NCI-H2227 treated with DMSO at 0.1 percent for 48 hours (cell line): ENCODE measurements around the gene TEKT5.
"Not testable (repeated sequence)": the region's sequence is repeated elsewhere in the genome, so short reads cannot be mapped to it uniquely, and the experiment has no call there.

Experiments
- DNase-seq: peaks from one replicate; lab custom pipeline; 2025; lab: John Stamatoyannopoulos, UW

Gene TEKT5

DNA sequence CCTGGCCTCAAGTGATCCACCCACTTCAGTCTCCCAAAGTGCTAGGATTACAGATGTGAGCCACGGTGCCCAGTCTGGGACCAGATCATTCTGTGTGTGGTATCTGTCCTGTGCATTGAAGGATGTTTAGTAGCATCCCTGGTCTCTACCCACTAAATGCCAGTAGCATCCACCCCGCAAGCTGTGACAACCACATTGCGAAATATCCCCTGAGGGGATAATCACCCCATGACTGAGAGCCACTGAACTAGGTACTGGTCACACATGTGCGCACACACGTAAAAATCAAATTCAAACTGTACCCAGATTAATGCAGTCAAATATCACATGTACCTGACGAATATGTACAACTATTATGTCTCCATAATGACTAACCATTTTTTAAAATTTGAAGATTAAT lies 35.8 kb downstream of the TEKT5 start:
- DNase-seq: no peak

DNA sequence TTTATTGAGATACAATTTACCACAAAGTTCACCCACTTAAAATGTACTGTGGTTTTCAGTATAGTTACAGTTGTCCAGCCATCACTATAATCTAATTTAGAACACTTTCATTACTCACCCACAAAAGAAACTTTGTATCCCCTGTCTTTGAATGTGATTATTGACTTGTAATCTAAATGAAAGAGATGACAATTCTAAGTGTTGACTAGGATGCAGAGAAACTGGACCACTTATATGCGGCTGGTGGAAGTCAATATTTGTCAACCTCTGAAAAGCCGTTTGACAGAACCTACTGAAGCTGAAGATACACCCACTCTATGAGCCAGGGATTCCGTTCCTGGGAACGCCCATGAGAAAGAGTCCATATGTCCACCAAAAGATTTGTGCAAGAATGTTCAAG lies 36.8 kb downstream of the TEKT5 start:
- no peak for DNase-seq

DNA sequence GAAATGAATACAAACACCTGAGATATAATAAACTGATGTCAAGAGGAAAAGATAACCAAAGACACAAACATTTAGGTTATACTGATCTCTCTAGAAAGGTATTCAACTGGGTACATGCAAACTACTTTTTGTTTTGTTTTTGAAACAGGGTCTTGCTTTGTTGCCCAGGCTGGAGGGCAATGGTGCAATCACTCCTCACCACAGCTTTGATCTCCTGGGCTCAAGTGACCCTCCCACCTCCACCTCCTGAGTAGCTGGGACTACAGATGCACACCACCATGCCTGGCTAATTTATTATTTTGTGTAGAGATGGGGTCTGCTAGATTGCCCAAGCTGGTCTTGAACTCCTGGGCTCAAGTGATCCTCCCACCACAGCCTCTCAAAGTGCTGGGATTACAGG lies 38.1 kb downstream of the TEKT5 start:
- DNase-seq: no peak

DNA sequence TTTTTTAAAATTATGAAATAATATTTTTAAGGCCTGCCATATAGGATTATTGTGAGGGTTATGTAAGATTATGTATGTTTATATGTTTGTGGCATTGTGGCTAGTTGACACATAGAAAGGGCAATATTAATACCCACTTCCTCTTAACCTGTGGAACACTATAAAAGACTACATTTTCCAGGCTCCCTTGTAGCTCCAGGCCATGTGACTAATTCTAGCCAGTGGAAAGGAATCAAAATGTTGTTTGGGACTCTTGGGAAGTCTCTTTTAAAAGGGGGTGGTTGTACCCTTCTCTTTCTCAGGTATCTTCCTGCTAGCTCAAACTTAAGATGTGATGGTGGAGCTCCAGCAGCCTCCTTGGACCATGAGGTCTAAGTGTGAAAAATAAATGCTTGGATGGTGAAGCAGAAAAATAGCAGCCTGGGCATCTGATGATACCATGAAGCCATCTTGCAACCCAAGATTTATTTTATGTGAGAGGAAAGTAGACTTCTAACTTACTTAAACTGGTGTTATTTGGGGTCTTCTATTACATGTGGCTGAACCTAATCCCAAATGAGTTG lies 39.2 kb downstream of the TEKT5 start:
- no peak for DNase-seq

DNA sequence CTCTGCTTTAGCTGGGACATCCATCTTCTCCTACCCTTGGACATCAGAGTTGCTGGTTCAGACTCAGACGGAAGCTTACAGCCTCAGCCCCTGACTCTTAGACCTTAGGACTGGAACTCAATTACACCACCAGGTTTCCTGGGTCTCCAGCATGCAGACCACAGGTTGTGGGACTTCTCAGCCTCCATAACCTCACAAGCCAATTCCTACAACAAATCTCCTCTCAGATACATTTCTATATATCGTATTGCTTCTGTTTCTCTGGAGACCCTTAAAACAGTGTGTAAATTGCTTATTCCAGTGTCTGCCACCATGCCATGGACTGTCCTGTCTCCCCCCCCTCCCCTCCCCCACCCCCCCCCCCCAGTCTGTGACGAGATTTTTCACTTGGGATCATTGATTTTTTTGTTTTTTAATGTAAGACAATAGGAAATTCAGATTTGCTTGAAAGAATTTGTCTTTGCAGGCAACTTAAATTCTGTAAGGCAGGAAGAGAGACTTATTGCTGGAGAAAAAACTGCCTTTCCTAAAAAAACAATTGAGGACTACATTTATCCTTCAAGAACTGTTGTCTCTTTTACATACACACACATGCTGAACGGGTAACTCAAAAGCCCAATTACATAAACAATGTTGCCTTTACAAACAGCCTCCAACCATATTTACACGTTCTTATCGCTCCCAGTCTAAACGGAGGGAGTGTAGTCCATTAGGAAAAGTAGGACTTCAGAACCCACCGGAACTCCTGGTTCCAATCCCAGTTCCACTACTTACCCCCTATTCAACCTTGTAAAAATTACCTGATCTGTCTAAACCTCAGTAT lies 39.9 kb downstream of the TEKT5 start:
- no peak for DNase-seq

DNA sequence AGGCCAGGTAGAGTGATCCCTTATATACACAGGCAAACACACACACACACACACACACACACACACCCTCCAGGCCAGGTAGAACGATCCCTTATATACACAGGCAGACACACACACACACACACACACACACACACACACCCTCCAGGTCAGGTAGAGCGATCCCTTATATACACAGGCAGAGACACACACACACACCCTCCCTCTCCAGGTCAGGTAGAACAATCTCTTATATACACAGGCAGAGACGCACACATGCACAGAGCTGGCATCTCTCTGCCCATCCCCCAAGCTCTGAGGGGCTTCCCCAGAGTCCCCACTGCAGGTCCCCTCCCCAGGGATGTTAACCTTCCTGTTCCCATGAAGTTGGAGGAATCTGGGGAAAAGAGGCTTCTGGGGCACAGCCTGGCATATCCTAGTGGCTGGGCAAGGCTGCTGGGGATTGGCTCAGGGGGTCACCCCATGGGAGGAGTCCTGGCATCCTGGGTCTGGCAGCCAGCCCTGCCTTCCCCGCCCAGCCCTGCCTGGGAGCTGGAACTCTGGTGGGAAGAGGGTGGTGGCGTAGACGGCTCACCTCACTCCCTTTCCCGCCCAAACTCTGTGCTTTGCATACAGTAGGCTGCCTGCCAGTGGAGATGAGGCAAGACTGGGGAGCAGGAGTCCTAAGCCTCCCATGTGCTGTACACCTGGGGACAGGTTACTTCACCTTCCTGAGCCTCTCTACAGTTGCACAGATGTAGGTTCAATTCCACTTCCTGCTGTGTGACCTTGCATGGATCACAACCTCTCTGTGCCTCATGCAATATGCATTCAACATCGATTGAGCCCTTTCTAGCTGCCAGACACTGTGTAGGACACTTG lies 41.8 kb downstream of the TEKT5 start:
- DNase-seq: no peak

DNA sequence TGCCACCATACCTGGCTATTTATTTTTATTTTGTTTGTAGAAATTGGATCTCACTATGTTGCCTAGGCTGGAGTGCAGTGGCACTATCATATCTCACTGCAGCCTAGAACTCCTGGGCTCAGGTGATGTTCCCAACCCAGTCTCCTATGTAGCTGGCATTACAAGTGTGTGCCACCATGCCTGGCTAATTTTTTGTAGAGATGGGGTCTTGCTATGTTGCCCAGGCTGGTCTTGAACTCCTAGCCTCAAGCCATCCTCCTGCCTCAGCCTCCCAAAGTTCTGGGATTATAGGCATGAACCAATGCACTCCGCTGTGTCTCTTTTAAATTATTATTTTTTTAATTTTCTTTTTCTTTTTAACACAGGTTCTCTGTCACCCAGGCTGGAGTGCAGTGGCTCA lies 45.6 kb downstream of the TEKT5 start:
- DNase-seq: not testable (repeated sequence)

DNA sequence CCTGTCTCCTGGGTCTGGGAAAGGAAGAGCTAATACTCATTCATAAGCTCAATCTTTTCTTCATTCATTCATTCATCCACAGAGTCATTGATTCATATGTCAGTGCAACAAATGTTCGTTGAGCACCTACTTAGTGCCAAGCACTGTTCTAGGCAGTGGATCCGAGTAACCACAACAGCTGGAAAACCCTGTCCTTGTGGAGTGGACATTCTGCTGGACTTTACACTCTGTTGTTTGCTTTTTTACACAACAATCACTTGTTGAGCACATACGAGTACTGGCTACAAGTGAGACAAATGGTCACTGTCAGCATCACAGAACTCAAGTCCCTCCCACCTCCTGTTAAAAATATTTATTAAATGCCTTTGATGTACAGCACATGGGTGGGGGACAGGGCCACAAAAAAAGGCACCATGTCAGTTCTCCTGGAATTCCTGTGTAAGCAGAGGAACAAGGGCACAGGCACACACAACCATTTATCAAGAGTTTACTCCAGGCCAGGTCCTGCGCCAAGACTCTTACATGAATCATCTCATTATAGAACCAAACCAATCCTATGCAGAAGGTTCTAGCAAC lies 46.9 kb downstream of the TEKT5 start:
- DNase-seq: no peak

DNA sequence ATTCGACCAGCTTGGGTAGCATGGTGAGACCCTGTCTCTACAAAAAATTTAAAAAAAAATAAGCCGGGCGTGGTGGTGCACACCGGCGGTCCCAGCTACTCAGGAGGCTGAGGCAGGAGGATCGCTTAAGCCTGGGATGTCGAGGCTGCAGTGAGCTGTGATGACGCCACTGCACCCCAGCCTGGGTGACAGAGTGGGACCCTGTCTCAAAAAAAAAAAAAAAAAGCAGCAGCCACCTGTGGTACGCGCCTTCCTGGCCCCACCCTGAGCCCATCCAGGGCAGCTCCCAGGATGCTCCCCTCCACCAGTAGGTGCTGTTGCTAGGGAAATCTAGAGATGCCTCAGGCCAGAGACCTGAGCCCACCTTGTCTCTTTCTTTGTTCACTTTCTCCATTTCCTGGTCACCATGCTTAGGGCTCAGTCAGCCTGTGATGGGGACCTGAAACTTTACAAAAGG lies 47.4 kb downstream of the TEKT5 start:
- no peak for DNase-seq

DNA sequence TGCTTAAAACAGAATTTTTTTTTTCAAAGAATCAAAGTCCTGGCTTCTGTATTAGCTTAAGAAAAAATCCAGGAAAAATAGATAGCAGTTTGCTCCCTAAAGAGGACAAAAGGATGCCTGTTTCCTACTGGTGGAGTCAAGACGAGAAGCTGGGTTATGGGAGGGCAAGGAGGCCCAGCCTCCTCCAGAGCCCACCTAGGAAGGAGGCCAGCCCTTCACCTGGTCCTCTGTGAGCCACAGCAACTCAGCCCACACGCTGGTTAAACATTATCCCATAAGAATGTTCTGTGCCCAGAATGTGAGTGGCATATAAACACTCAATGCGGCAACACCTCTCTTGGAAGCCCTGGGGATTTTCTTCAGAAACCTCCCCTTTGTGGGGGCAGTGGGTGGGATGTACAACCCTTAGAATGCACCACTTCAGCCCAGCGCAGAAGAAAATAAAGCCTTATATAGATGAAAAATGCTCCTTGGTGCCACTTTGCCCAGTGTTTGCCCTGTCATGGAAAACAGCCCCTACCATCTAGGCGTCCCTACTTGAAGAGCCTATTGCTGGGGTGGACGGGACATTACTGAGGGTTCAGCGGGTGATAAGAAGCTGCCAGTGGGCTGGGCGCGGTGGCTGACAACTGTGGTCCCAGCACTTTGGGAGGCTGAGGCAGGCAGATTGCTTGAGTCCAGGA lies 48.0 kb downstream of the TEKT5 start:
- no peak for DNase-seq

DNA sequence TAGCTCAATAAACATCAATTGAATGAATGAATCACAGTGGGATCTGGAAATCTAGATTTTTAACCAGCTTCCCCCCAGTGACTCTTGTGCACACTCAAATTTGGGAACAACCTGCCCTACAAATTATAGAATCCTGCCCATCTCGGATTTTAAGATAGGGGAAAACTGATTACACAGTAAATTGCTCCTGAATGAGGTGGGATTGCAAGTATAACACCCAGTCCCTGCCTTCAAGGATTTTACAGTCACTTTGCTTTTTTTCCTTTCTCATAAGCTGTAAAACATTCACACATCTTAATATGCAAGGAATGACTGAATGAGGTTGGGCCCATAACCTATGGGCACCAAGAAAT lies 48.5 kb downstream of the TEKT5 start:
- DNase-seq: no peak

DNA sequence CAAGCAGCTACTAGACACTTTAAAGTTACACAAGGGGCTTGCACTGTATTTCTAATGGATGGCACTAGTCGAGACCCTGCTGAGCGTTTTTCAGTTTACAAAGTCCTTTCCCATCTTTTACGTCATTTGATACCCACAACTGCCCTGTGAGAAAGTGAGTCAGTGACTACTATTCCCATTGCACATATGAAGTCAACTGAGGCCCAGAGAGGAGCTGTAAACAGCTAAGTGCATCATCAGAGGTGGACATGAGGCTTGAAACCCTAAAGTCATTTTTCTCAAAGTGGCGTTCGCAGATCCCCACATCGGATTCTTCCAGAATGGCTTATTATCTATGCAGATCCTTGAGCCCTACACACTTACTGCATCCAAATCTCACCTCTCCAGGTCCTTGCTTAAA lies 50.6 kb downstream of the TEKT5 start:
- DNase-seq: no peak

DNA sequence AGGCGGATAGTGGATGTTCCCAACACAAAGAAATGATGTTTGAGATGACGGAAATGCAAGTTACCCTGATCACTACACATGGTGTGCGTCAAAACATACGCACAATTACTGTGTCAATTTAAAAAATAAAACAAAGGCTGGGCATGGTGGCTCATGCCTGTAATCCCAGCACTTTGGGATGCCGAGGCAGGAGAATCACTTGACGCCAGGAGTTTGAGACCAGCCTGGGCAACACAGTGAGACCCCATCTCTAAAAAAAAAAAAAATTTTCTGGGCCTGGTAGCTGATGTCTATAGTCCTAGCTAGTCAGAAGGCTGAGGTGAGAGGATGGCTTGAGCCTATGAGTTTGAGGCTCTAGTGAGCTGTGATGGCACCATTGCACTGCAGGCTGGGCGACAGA lies 51.8 kb downstream of the TEKT5 start:
- DNase-seq: no peak

DNA sequence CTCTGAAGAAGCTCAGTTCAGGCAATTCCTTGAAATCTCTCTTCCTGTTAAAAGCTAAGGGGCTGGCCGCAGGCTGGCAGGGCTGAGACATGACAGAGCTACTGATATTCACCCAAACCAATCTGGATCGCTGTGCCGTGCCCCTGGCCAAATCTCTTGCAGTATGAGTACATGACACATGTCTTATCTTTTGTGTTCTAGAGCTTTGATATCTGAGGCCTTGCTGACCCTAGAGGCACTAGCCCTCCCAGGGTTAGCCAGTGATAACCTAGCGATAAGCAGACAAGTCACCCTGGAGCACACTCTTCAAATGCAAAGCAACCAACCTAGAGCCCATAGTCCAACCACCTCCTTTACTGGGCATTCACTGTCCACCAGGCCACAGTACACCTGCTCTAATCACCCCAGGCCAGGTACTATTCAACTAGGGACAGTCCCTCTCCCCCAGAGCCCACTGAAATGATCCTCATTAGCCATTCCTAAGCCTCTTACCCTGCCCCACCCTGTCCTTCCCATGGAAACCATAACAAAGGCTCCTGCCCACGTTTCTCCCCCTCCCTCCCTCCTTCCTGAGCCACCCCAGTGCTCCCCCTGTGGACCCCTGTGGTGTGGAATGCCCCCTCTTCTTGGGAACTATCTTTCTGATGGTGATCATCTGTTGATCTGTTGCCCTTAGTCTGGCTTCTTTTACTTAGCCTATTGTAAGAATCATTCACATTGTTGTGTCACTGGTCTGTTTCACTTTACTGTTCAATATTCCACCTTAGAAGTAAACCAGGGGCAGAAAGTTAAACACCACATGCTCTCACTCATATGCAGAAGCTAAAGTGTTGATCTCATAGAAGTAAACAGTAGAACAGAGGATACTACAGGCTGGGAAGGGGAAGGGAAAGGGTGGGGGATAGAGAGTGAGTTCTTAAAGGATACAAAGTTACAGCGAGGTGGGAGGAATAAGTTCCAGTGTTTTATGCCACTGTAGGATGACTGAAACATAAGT lies 52.5 kb downstream of the TEKT5 start:
- DNase-seq: no peak

DNA sequence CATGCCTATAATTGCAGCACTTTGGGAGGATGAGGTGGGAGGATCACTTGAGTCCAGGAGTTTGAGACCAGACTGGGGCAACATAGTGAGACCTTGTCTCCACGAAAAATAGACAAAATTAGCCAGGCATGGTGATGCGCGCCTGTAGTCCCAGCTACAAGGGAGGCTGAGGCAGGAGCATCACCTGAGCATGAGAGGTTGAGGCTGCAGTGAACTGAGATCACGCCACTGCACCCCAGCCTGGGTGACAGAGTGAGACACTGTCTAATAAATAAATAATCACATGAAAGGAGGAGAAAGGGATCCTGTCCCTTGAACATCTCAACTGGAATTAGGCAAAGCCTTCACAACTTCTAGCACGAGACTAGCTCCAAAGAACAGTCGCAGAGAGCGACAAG lies 53.2 kb downstream of the TEKT5 start:
- no peak for DNase-seq

DNA sequence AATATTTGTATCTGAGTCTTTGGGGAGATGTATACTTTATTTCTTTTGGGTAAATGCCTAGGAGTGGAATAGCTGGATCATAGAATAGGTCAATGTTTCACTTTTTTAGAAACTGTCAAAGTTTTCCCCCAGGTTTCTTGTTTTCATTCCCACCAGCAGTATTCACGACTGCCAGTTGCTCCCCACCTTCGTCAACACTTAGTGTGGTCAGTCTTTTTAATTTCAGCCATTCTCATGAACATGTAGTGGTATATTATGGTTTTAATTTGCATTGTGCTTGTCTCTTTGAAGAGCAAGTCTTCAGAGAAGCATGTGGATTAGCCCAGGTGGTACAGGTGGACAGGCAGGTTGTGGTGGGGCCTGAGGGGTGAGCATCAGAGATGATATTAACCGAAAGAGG lies 53.8 kb downstream of the TEKT5 start:
- no peak for DNase-seq

DNA sequence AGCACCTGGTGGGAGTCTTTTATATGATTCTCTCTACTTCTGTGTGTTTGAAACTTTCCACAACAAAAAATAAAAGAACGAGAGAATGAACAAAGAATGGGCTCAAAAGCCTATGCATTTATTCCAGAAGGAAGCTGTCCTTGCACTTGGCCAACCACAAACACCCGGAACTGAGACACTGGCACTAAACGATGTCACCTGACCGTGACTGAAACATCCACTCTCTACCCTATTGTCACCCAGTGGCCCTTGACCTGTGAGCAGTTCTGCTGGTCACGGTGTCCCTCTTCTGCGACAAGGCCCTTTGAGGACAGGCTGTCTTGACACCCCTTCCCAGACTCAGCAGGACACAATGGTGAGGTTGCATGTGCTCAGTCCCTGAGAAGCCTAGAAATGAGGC lies 56.6 kb downstream of the TEKT5 start:
- DNase-seq: no peak

DNA sequence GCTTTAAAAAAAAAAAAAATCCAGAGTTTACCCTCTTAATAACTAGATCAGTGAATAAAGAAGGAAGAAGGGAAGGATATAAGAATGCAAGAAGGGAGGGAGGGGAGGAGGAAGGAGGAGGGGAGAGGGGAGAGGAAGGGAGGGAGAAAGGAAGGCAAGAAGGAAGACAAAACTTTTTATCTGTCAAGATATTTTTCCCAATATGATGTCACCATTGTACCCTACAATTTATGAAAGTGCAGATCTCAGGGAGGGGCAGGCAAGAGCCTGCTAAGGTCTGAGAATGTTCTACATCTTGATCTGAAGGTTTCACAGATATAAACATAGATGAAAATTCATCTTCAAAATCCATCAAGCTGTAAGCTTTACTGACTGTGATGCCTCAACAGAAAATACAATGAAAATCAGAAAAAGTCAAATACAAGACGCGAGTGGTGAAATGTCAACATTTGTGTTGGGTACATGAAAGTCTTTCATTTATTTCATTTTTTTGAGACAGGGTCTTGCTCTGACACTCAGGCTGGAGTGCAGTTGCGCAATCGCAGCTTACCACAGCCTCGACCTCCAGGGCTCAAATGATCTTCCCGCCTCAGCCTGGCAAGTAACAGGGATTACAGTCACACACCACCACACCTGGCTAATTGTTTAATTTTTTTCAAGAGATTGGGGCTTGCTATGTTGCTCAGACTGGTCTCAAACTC lies 57.2 kb downstream of the TEKT5 start:
- DNase-seq: no peak

DNA sequence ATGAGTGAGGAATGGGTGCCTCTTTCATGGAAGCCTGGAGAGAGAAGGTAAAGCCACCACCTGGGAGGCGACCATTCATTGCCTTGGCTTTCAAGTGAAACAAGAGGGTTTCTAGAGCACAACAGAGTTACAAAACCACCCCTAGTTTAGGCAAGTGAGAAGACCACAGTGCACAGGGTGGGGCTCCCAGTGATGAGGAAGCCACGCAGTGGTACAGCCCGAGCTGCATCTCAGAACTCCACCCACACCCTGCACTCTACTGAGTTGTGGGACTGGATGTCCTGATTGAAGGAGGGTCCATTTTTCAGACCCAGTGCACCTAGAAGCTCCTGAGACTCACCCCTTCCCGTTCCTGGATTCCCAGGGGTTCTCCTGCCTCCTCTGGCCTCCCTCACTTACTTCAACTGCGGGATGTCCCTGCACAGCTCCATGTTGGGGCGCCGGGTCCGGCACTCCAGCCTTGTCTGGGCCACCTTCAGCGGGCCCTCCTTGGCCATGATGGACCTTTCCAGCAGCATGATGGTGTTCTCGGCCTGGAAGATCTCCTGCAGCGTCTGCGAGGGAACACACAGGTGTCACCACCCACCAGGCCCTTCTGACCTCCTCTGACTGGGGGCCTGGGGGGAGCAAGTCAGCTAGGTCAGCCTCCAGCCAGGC lies 59.2 kb downstream of the TEKT5 start:
- DNase-seq: no peak

DNA sequence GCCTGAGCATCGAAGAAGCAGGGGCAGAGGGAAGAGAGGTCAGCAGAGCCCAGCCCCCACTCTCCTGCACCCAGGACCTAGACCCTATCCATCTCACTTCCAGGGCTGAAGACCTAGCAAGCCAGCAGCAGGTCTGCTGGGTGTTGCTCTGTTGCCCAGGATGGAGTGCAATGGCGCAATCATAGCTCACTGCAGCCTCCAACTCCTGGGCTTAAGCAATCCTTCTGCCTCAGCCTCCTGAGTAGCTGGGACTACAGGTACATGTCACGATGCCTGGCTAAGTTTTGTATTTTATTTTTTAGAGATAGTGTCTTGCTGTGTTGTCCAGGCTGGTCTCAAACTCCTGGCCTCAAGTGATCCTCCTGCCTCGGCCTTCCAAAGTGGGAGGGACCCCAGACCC lies 61.3 kb downstream of the TEKT5 start:
- DNase-seq: not testable (repeated sequence)
